Sigmoid colon (tissue), 4 donors: ENCODE data around the gene MRPS21.

Experiments used
- CTCF ChIP-seq, 4 experiments: fragments of 450-650 bp in 3 of 4; fragments of 200-600 bp in 1 of 4; IDR thresholded peaks; one replicate each; pipeline ENCODE4 v1.5.1; 2016 to 2019; ENCODE audit warnings: antibody characterized with exemption in 4 of 4, mild to moderate bottlenecking in 3 of 4, moderate library complexity in 2 of 4
- EP300 ChIP-seq, 4 donors: sonication (generic); formaldehyde crosslinking; IDR thresholded peaks; one replicate each; pipeline ENCODE4 v1.6.1; 2017; ENCODE audit warnings: antibody characterized with exemption in 4 of 4
- POLR2A ChIP-seq, 2 donors: fragments of 450-650 bp; IDR thresholded peaks; one replicate each; pipeline ENCODE4 v1.6.1; 2016; ENCODE audit warnings: antibody characterized with exemption in 2 of 2, mild to moderate bottlenecking in 2 of 2, moderate library complexity in 2 of 2
- POLR2AphosphoS5 ChIP-seq, 4 donors: sonication (generic); formaldehyde crosslinking; IDR thresholded peaks; one replicate each; pipeline ENCODE4 v1.6.1; 2017; ENCODE audit warnings: antibody characterized with exemption in 4 of 4

- no peak for TF ChIP-seq CTCF (IDR thresholded peaks at IDR 0.05)
- TF ChIP-seq POLR2A (IDR thresholded peaks at IDR 0.05) = no peak
- no peak for TF ChIP-seq EP300 (IDR thresholded peaks at IDR 0.05)
- TF ChIP-seq POLR2AphosphoS5 (IDR thresholded peaks at IDR 0.05) = no peak
Measured at GRCh38 chr1:150346316-150346715, 52.7 kb downstream of the MRPS21 start.
